Cardiac muscle cell (in vitro differentiated cells and primary cell): ENCODE results near the gene EQTN. TPM values are rescaled to one million over a fixed set of nuclear protein-coding genes. Genes with fewer than 3 reads are reported as not detected.

Experiments used
- DNase-seq, 2 donors: peaks; one replicate each; pipeline versions ENCODE4 v3.0.0 to v3.0.0-alpha.2; 2010 to 2017; ENCODE audit warnings: low read depth in 1 of 2, low spot score in 1 of 2
- H3K27ac ChIP-seq: fragments of 200-600 bp; sonication (generic); 2 replicates; pipeline ENCODE4 v1.5.1; 2016
- H3K27me3 ChIP-seq: fragments of 200-600 bp; sonication (generic); 2 replicates; pipeline ENCODE4 v1.6.0; 2016; ENCODE audit warnings: control low read depth
- H3K36me3 ChIP-seq: fragments of 200-600 bp; sonication (generic); 2 replicates; pipeline ENCODE4 v1.5.1; 2016; ENCODE audit warnings: control low read depth
- H3K4me1 ChIP-seq: fragments of 200-600 bp; sonication (generic); 2 replicates; pipeline ENCODE4 v1.8.1; 2017; ENCODE audit warnings: low read depth, mild to moderate bottlenecking, mixed run types
- H3K4me3 ChIP-seq: fragments of 200-600 bp; sonication (generic); 2 replicates; pipeline ENCODE4 v1.5.1; 2016; ENCODE audit warnings: mild to moderate bottlenecking
- H3K9me3 ChIP-seq: fragments of 200-600 bp; sonication (generic); 2 replicates; pipeline ENCODE4 v1.5.1; 2017; ENCODE audit warnings: low read depth, mild to moderate bottlenecking, control low read depth
- polyA plus RNA-seq: library from polyadenylated mRNA; unstranded; fragments of >200 nt; fragmentation: Nextera tagmentation; extraction: Ambion mirVana; gene quantifications from 2 replicates; pipeline ENCODE4 v1.2.1, GENCODE V29; 2016
- total RNA-seq: library from RNA; depleted of rRNA; stranded (reverse); fragments of >200 nt; gene quantifications from 2 replicates; pipeline ENCODE4 v1.2.3, GENCODE V29; 2016
- TF ChIP-seq, protein P1 (sequence below): IDR thresholded peaks from 2 replicates; pipeline ENCODE4 v1.5.1; 2012; ENCODE audit warnings: low read depth, mild to moderate bottlenecking, low read length

The EQTN gene
- total and polyA plus RNA-seq, 2 experiments from 2014 or later = not detected

DNA sequence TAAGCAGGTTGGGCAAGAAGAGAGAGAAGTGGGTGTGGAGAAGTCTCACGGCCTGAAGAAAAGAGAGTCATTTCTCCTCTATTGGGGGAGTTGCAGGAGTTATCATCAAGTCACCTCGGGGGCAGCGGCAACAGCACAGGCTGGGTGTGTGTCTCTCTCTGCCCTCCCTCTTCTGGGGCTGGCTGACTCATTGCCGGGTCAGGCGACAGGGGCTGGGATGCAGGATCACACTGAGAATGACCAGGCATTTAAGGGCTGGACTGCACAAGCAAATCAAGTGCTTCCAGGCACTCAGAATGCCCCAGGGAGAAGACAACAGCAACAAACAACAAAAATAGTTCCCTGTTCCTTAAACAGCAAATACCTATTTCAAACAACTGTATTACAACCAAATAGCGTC lies 6.3 kb upstream of the EQTN start:
- Histone ChIP-seq H3K27me3 (no peaks in the 10 kb centered on the region), H3K4me1 (no peaks in the 10 kb centered on the region), H3K9me3 (no peaks in the 10 kb centered on the region), H3K4me3 (no peak overlapping the region), H3K36me3 (no peaks in the 10 kb centered on the region), H3K27ac (no peak overlapping the region)
- TF ChIP-seq, protein P1, sequence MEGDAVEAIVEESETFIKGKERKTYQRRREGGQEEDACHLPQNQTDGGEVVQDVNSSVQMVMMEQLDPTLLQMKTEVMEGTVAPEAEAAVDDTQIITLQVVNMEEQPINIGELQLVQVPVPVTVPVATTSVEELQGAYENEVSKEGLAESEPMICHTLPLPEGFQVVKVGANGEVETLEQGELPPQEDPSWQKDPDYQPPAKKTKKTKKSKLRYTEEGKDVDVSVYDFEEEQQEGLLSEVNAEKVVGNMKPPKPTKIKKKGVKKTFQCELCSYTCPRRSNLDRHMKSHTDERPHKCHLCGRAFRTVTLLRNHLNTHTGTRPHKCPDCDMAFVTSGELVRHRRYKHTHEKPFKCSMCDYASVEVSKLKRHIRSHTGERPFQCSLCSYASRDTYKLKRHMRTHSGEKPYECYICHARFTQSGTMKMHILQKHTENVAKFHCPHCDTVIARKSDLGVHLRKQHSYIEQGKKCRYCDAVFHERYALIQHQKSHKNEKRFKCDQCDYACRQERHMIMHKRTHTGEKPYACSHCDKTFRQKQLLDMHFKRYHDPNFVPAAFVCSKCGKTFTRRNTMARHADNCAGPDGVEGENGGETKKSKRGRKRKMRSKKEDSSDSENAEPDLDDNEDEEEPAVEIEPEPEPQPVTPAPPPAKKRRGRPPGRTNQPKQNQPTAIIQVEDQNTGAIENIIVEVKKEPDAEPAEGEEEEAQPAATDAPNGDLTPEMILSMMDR = no peak
- DNase-seq = peak; percentile 7 to 21

DNA sequence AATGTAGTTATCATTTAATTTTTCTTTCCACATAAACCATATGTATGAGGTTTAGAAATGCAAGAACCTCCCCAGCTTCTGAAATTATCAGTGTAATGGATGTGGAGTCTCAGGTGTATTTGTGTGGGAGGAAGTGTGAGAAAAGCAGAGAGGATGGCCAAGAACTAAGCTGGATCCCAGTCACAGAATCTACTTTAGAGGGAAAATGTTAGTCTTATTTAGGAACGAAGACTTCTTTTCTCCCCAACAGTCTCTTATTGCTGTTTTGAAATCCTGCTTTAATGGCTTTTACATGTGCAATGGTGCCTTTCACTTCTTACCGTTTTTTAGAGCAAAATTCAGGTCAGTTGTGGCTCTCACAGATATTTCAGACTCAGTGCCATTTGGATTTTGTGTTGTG lies 3.0 kb downstream of the EQTN start:
- Histone ChIP-seq H3K27ac (no peak overlapping the region), H3K27me3 (no peaks in the 10 kb centered on the region), H3K36me3 (no peaks in the 10 kb centered on the region), H3K4me1 (no peaks in the 10 kb centered on the region), H3K9me3 (no peaks in the 10 kb centered on the region), H3K4me3 (no peak overlapping the region)
- DNase-seq = no peak
- TF ChIP-seq, protein P1 = no peak

- Histone ChIP-seq H3K27me3 (no peaks in the 10 kb centered on the region), H3K9me3 (no peaks in the 10 kb centered on the region), H3K36me3 (no peaks in the 10 kb centered on the region), H3K4me1 (no peaks in the 10 kb centered on the region), H3K4me3 (no peak overlapping the region), H3K27ac (no peak overlapping the region)
- TF ChIP-seq, protein P1 = no peak
- peak in 1 of 2 donors; percentile 20 for DNase-seq
Observed at GRCh38 chr9:27292659-27293405, 4.1 kb downstream of the EQTN start.

GRCh38 chr9:27291292-27291691 lies 5.7 kb downstream of the EQTN start:
- TF ChIP-seq, protein P1 = no peak
- Histone ChIP-seq H3K36me3 (no peaks in the 10 kb centered on the region), H3K27me3 (no peaks in the 10 kb centered on the region), H3K9me3 (no peaks in the 10 kb centered on the region), H3K27ac (no peak overlapping the region), H3K4me1 (no peaks in the 10 kb centered on the region), H3K4me3 (no peak overlapping the region)
- DNase-seq = no peak

DNA sequence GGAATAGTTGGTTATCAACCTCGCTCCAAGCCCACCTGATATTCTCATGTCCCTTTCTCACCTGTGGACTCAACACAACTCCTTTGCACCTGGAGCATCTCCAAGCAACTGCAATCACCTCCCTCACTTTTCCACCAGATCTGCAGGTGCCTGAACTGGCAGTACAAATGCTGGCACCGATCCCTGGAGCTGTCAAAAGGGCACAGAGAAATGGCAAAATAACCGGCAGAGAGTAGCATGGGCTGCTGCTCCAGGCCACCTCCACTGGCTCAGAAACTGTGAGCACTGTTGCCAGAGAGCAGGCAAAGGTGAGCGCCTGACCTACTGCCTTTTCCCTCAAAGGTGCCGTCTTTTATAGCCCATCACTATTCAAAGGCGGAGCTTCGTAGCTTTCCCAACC lies 14.7 kb downstream of the EQTN start:
- no peak for DNase-seq
- Histone ChIP-seq H3K4me3 (no peak overlapping the region), H3K27me3 (no peaks in the 10 kb centered on the region), H3K36me3 (no peaks in the 10 kb centered on the region), H3K9me3 (no peaks in the 10 kb centered on the region), H3K27ac (no peak overlapping the region), H3K4me1 (peaks cover 4% of the 10 kb centered on the region)
- TF ChIP-seq, protein P1 = no peak
